K562 (cell line): ENCODE measurements around the gene CDC45. TPM values are rescaled to one million over a fixed set of nuclear protein-coding genes. Genes with fewer than 3 reads are reported as not detected.

Experiments
- ASH1L ChIP-seq: fragments of 450-650 bp; IDR thresholded peaks from 2 replicates; pipeline ENCODE4 v1.6.1; 2018; ENCODE audit warnings: borderline replicate concordance, mild to moderate bottlenecking, low read depth; ENCODE audit not compliant: partially characterized antibody
- ELF1 ChIP-seq: fragments of 200-800 bp; sonication (Bioruptor generic); IDR thresholded peaks from 2 replicates; pipeline ENCODE4 v1.6.1; 2016; ENCODE audit warnings: missing genetic modification characterization, missing compliant biosample characterization
- EP400 ChIP-seq: fragments of 450-650 bp; IDR thresholded peaks from 2 replicates; pipeline ENCODE4 v1.6.1; 2017; ENCODE audit warnings: antibody characterized with exemption, mild to moderate bottlenecking, moderate library complexity
- GTF2F1 ChIP-seq: IDR thresholded peaks from 2 replicates; pipeline ENCODE4 v1.6.1; 2011; ENCODE audit warnings: low read depth, low read length, improper control_type of control experiment
- JUN ChIP-seq, 2 experiments: sonication (generic) in 1 of 2; formaldehyde crosslinking in 1 of 2; IDR thresholded peaks; 2 replicates each; pipeline versions ENCODE4 v1.6.1 to v1.8.0; 2012 to 2022; ENCODE audit warnings: borderline replicate concordance in 2 of 2, mild to moderate bottlenecking in 2 of 2, improper control_type of control experiment in 1 of 2, low read depth in 1 of 2, low read length in 1 of 2, missing genetic modification reagents in 1 of 2
- NCOA6 ChIP-seq: fragments of 450-650 bp; IDR thresholded peaks from 2 replicates; pipeline ENCODE4 v1.6.1; 2017; ENCODE audit warnings: mild to moderate bottlenecking
- NR2C1 ChIP-seq, 2 experiments: fragments of 450-650 bp; IDR thresholded peaks; 2 replicates each; pipeline ENCODE4 v1.6.1; 2017; ENCODE audit warnings: mild to moderate bottlenecking in 2 of 2, antibody characterized with exemption in 1 of 2, inconsistent platforms in 1 of 2, missing compliant biosample characterization in 1 of 2, missing genetic modification characterization in 1 of 2
- RAD21 ChIP-seq, 2 experiments: fragments of 250-450 bp in 1 of 2; fragments of 450-650 bp in 1 of 2; sonication (Bioruptor Pico) in 1 of 2; formaldehyde crosslinking in 1 of 2; IDR thresholded peaks in 1 of 2; conservative IDR thresholded peaks in 1 of 2; 2 replicates each; pipeline versions ENCODE4 v1.4.0 to v1.8.0; 2020 to 2022; ENCODE audit warnings: mild to moderate bottlenecking in 2 of 2, moderate library complexity in 1 of 2
- SLC30A9 ChIP-seq: fragments of 250-450 bp; sonication (Bioruptor Pico); IDR thresholded peaks from 2 replicates; pipeline ENCODE4 v1.8.0; 2022; ENCODE audit warnings: mild to moderate bottlenecking, moderate library complexity
- SPI1 ChIP-seq: IDR thresholded peaks from 2 replicates; pipeline ENCODE4 v1.6.1; 2011; ENCODE audit warnings: low read depth, low read length, control low read depth, borderline replicate concordance
- YBX1 ChIP-seq: fragments of 450-650 bp; IDR thresholded peaks from 2 replicates; pipeline ENCODE4 v1.7.1; 2016; ENCODE audit warnings: mild to moderate bottlenecking
- ZNF133 ChIP-seq: fragments of 250-450 bp; sonication (Bioruptor Pico); IDR thresholded peaks from 2 replicates; pipeline ENCODE4 v1.4.0; 2020; ENCODE audit warnings: mild to moderate bottlenecking
- ZNF134 ChIP-seq: fragments of 250-450 bp; sonication (Bioruptor Pico); conservative IDR thresholded peaks from 2 replicates; pipeline ENCODE4 v1.4.0; 2020
- ZNF3 ChIP-seq: fragments of 250-450 bp; sonication (Bioruptor Pico); IDR thresholded peaks from 2 replicates; pipeline ENCODE4 v1.5.0; 2021; ENCODE audit warnings: mild to moderate bottlenecking, moderate library complexity
- polyA plus RNA-seq, 8 experiments: library from polyadenylated mRNA; depleted of rRNA in 4 of 8; stranded (reverse) in 5 of 8; unstranded in 3 of 8; fragments of >200 nt; fragmentation: Nextera tagmentation in 2 of 8; fragmentation: Illumina TruSeq in 1 of 8; extraction: Ambion mirVana in 2 of 8; extraction: Trizol in 1 of 8; gene quantifications; 2 replicates each; pipeline versions ENCODE4 v1.2.1 to v1.2.3, GENCODE V29; 2011 to 2014; ENCODE audit warnings: inconsistent platforms in 1 of 8, missing spikeins in 1 of 8
- total RNA-seq, 7 experiments: library from RNA; depleted of rRNA in 6 of 7; stranded (reverse); fragments of >200 nt in 6 of 7; fragmentation: Illumina TruSeq in 2 of 7; extraction: Trizol in 2 of 7; gene quantifications; 2 replicates each; pipeline versions ENCODE4 v1.2.1 to v1.2.3, GENCODE V29; 2011 to 2021; ENCODE audit warnings: low replicate concordance in 1 of 7
- TF ChIP-seq, protein P1 (sequence below), 2 experiments: IDR thresholded peaks; 2 replicates each; pipeline ENCODE4 v1.6.1; 2011; ENCODE audit warnings: borderline replicate concordance in 1 of 2, control low read depth in 1 of 2, low read depth in 1 of 2, low read length in 1 of 2, mild to moderate bottlenecking in 1 of 2, mixed read lengths in 1 of 2, moderate library complexity in 1 of 2; ENCODE audit not compliant: insufficient read depth in 1 of 2, insufficient read length in 1 of 2, poor library complexity in 1 of 2, severe bottlenecking in 1 of 2; ENCODE audit errors: extremely low read depth in 1 of 2
- TF ChIP-seq, protein P2 (sequence below): sonication (generic); formaldehyde crosslinking; IDR thresholded peaks from 2 replicates; pipeline ENCODE4 v1.8.0; 2023; ENCODE audit warnings: missing genetic modification reagents, mild to moderate bottlenecking, borderline replicate concordance
- TF ChIP-seq, protein P3 (sequence below): fragments of 250-450 bp; sonication (Bioruptor Pico); IDR thresholded peaks from 2 replicates; pipeline ENCODE4 v1.4.0; 2020; ENCODE audit warnings: mild to moderate bottlenecking, moderate library complexity, borderline replicate concordance

Gene CDC45
- total and polyA plus RNA-seq, 9 of the 15 experiments (the other 6 are each of a cell fraction or from before 2014, with no cell fraction given): 251 to 580 (median 410) TPM

DNA sequence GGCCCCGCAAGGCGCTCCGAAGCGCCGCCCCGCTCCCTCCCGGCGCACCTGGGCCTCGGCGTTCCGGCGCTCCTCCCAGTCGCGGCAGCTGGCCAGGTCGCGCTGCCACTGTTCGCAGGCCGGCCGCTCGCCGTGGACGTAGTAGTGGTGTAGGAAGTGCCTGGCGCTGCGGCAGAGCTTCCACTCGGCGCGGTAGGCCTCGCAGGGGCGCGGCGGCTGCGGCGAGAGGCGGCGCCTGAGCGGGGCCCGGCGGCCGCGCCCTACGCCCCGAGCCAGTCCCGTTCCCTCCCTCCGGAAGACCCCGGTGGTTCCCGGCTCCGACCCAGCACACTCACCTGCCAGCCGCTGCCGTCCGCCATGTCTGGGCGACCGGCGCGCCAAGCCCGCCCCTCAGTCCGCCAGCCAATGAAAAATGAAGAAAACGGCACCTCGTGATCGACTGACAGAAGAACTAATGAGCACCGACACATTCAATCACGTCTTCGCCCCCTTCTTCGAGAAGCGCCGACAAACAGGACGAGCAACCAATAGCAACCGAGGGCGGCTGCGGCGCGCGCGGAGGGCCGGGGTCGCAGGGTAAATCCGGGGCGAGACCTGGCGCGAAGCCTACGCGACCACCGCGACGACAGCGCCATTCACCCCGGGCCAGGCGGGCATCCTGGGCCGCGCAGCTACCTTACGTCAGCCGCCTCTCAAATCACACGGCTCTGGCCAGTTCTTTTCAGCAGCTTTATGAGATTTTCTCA lies 32.2 kb upstream of the CDC45 start, which contains the start of gene C22orf39 (continued):
- TF ChIP-seq, protein P1, sequence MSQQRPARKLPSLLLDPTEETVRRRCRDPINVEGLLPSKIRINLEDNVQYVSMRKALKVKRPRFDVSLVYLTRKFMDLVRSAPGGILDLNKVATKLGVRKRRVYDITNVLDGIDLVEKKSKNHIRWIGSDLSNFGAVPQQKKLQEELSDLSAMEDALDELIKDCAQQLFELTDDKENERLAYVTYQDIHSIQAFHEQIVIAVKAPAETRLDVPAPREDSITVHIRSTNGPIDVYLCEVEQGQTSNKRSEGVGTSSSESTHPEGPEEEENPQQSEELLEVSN (IDR thresholded peaks at IDR 0.05; ENCODE audit: borderline replicate concordance in 1 of 2, extremely low read depth in 1 of 2, insufficient read depth in 1 of 2, insufficient read length in 1 of 2, low read depth in 1 of 2, low read length in 1 of 2, poor library complexity in 1 of 2, severe bottlenecking in 1 of 2): peak; percentile 90 to 92
- TF ChIP-seq, protein P2, sequence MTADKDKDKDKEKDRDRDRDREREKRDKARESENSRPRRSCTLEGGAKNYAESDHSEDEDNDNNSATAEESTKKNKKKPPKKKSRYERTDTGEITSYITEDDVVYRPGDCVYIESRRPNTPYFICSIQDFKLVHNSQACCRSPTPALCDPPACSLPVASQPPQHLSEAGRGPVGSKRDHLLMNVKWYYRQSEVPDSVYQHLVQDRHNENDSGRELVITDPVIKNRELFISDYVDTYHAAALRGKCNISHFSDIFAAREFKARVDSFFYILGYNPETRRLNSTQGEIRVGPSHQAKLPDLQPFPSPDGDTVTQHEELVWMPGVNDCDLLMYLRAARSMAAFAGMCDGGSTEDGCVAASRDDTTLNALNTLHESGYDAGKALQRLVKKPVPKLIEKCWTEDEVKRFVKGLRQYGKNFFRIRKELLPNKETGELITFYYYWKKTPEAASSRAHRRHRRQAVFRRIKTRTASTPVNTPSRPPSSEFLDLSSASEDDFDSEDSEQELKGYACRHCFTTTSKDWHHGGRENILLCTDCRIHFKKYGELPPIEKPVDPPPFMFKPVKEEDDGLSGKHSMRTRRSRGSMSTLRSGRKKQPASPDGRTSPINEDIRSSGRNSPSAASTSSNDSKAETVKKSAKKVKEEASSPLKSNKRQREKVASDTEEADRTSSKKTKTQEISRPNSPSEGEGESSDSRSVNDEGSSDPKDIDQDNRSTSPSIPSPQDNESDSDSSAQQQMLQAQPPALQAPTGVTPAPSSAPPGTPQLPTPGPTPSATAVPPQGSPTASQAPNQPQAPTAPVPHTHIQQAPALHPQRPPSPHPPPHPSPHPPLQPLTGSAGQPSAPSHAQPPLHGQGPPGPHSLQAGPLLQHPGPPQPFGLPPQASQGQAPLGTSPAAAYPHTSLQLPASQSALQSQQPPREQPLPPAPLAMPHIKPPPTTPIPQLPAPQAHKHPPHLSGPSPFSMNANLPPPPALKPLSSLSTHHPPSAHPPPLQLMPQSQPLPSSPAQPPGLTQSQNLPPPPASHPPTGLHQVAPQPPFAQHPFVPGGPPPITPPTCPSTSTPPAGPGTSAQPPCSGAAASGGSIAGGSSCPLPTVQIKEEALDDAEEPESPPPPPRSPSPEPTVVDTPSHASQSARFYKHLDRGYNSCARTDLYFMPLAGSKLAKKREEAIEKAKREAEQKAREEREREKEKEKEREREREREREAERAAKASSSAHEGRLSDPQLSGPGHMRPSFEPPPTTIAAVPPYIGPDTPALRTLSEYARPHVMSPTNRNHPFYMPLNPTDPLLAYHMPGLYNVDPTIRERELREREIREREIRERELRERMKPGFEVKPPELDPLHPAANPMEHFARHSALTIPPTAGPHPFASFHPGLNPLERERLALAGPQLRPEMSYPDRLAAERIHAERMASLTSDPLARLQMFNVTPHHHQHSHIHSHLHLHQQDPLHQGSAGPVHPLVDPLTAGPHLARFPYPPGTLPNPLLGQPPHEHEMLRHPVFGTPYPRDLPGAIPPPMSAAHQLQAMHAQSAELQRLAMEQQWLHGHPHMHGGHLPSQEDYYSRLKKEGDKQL: no peak
- TF ChIP-seq GTF2F1 (peak; percentile 79), NR2C1 (IDR thresholded peaks at IDR 0.05) (no peak), NR2C1 (tag; IDR thresholded peaks at IDR 0.05) (peak; percentile 54), ELF1 (tag) (peak; percentile 76; the same call in 1 of the 2 replicates), YBX1 (no peak), SLC30A9 (no peak), ZNF133 (CRISPR knock-in tag) (peak; percentile 54; the same call in 1 of the 2 replicates), ZNF134 (CRISPR knock-in tag) (0 out of 2 replicates have a peak, but pooled peaks have one; percentile 6), SPI1 (0 out of 2 replicates have a peak, but pooled peaks have one; percentile 27), RAD21 (CRISPR knock-in tag; conservative IDR thresholded peaks at IDR 0.05 in 1 of 2, IDR thresholded peaks at IDR 0.05 in 1 of 2) (peak; percentile 31 to 47), EP400 (no peak), ZNF3 (CRISPR knock-in tag) (no peak), ASH1L (peak; percentile 97), NCOA6 (no peak), JUN (IDR thresholded peaks at IDR 0.05; ENCODE audit: borderline replicate concordance, low read depth, low read length) (no peak; the same call in none of the 2 replicates), JUN (CRISPR knock-in tag; IDR thresholded peaks at IDR 0.05; ENCODE audit: borderline replicate concordance) (no peak)
- TF ChIP-seq, protein P3, sequence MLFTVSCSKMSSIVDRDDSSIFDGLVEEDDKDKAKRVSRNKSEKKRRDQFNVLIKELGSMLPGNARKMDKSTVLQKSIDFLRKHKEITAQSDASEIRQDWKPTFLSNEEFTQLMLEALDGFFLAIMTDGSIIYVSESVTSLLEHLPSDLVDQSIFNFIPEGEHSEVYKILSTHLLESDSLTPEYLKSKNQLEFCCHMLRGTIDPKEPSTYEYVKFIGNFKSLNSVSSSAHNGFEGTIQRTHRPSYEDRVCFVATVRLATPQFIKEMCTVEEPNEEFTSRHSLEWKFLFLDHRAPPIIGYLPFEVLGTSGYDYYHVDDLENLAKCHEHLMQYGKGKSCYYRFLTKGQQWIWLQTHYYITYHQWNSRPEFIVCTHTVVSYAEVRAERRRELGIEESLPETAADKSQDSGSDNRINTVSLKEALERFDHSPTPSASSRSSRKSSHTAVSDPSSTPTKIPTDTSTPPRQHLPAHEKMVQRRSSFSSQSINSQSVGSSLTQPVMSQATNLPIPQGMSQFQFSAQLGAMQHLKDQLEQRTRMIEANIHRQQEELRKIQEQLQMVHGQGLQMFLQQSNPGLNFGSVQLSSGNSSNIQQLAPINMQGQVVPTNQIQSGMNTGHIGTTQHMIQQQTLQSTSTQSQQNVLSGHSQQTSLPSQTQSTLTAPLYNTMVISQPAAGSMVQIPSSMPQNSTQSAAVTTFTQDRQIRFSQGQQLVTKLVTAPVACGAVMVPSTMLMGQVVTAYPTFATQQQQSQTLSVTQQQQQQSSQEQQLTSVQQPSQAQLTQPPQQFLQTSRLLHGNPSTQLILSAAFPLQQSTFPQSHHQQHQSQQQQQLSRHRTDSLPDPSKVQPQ (CRISPR knock-in tag): no peak
